GM21717 (cell line): ENCODE measurements around the gene TNFRSF11A.

Experiments used
- ATAC-seq: cut with Tn5 transposase; IDR thresholded peaks from one replicate; pipeline ENCODE4 v1.9.1; 2021; ENCODE audit warnings: mild to moderate bottlenecking, moderate library complexity; ENCODE audit not compliant: unreplicated experiment

Gene TNFRSF11A

DNA sequence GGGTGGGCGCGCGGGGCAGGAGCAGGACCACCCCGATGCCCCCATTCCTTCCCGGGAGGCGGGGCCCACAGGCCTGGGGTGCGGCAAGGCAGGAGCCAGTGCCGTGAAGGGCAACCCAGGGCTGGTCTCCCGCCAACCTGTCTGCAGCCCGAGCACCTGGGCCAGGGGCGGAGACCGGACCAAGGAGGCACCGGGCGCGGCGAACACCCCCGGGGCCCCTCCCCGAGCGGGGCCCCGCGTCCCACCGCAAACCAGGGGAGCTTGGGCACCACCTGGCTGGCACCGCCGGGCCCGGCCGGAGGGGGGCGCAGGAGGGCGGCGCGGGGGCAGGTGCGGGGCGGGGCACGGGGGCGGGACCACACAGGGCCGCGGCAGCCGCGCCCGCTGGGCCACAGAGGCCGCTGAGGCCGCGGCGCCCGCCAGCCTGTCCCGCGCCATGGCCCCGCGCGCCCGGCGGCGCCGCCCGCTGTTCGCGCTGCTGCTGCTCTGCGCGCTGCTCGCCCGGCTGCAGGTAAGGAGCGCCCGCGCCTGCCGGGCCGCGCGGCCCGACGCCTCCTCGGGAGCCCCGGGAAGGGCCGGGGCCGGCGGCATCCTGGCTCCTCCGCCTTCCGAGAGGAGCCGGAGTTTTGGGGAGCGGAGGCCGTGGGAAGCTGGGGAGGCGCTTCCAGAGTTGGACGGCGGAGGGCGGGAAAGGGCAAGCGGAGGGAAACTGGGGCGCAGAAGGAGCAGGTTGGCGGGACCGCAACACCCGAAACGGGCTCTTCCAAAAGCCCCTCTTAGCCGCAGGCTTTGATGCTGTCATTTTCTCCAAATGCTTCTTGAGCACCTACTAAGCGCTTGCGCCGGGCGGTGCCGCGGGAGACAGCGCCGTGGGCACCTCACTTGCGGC, at the start of gene TNFRSF11A:
Gene TNFRSF11A (plus strand): TSS at position 394 of the 889 bp plus-strand sequence. CDS start 43 bp downstream, at position 437.
- ATAC-seq = peak; percentile 70

GRCh38 chr18:62277045-62277444, 48.1 kb upstream of the TNFRSF11A start:
- no peak for ATAC-seq

DNA sequence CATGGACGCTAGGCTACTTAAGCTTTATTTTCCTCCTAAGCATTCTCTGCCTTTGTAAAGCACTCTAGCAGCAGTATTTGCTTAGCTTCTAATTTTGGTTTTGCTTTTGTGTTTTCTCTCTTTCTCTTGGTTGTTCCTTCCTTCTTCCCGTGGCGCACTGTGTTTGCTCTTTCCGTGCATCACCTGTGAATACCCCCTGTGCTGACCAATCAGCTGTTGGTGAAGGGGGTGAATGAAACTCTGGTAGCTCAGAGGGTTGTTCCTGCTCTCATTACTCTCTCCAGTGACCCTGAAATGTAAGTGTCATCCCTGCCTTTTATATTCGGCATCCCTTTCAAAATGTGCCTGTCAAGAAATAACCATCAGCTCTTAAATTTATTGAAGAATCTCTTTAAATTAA, 45.5 kb upstream of the TNFRSF11A start:
- ATAC-seq = no peak

DNA sequence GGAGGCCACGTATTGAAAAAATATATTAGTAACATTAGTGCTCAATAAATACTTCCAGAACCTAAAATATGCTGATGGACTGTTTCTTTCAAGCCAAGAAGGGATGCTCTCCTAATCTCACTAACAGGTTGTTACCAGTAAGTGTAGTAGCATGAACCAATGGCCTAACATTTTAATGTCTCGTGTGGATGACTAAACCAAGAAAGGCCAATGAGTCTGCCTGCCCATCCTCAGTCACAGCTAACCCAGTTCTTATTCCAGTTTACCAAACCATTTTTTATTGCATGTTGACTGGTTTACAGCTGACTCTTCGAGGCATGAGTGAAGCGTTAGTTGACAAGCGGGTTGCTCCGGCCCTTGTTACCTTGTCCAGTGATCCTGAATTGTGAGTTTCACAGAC, 45.1 kb upstream of the TNFRSF11A start:
- ATAC-seq = no peak

- ATAC-seq = no peak
Observed at GRCh38 chr18:62280786-62281185, 44.3 kb upstream of the TNFRSF11A start.

- ATAC-seq = no peak
Observed at GRCh38 chr18:62281684-62282083, 43.4 kb upstream of the TNFRSF11A start.

DNA sequence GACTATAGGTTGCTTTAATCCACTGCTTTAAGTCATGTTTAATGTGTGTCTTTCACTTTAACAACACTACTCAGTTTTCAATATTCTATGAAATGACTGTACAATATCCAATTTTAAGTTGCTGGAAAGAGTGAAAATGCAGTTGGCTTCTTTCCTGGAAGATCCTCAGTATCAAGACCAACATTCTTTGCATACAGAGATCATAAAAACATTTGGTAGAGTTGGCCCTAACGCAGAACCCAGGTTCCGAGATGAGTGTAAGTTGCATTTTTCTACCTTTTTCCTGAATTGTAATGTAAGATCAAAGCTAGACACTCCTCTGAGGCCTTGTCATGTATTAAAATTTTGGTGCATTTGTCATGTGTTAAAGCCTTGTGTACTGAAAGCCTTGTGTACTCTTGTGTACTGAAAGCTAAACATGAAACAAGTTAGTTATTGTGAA, 42.9 kb upstream of the TNFRSF11A start:
- no peak for ATAC-seq

GRCh38 chr18:62284637-62285036, 40.5 kb upstream of the TNFRSF11A start:
- no peak for ATAC-seq

- ATAC-seq = no peak
Observed at GRCh38 chr18:62285281-62285680, 39.8 kb upstream of the TNFRSF11A start.

- ATAC-seq = peak; percentile 49
Observed at GRCh38 chr18:62287781-62288664, 37.1 kb upstream of the TNFRSF11A start.

DNA sequence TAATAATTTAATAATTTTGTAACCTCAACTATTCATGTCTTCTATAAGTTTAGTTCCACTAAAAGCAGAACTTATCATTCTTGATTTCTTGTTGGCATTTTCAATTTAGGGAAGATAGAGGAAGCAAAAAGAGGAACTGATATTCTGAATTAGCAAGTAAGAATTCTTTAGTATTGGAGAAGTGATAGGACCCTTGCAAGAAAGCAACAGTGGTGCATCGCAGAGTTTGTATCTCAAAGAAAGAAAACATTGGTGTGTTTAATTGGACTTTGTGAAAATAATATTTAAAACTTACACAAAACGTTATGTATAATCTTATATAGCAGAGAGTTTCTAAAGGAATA, 36.5 kb upstream of the TNFRSF11A start:
- ATAC-seq = peak; percentile 73

- ATAC-seq = peak; percentile 58
Observed at GRCh38 chr18:62289047-62289446, 36.1 kb upstream of the TNFRSF11A start.

- no peak for ATAC-seq
Observed at GRCh38 chr18:62294073-62294472, 31.0 kb upstream of the TNFRSF11A start.

DNA sequence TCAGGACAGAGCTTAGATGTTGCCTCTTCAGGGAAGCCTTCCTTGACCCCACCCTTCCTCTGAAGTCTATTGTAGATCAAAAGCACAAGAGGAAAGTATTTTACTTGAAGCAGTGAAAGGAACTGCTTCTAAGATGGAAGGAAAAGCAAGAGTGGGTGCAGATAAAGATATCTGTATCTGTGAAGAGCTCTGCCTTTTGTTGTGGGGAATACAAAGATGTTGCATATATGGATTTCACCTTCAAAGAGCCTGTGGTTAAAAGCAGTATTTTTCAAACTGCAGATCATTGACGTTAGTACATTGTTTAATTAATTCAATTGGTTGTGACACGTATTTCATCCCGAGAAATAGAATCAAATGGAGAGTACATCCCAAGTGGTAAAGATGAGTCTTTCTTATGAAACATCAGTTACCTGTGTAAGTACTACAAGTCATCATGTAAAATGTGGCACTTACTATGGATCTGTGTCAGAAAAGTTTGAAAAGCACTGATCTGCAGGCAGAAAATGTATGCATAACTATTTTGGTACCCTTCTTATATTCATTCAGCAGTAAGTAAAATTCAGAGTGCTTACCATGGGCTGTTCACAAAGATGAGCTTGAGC, 24.6 kb upstream of the TNFRSF11A start:
- ATAC-seq = no peak

GRCh38 chr18:62301322-62301721, 23.8 kb upstream of the TNFRSF11A start:
- ATAC-seq = no peak

DNA sequence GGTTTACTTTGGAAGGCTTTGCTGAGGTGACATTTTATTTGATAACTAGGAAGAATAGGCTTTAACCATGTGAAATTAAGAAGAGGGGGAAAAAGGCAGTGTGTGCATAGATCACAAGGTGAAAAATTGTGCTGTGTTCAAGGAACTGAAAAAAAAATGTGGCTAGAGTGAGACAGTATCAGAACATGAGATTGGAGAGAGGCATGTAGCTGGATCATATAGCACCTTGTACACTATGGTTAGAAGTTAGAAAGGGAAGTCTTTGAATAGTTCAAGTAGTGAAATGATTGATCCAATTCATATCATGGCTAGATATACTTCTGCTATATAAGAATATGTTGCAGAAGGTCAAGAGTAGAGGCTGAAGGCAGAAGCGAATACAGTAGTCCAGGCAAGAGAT, 12.3 kb upstream of the TNFRSF11A start:
- ATAC-seq = no peak

DNA sequence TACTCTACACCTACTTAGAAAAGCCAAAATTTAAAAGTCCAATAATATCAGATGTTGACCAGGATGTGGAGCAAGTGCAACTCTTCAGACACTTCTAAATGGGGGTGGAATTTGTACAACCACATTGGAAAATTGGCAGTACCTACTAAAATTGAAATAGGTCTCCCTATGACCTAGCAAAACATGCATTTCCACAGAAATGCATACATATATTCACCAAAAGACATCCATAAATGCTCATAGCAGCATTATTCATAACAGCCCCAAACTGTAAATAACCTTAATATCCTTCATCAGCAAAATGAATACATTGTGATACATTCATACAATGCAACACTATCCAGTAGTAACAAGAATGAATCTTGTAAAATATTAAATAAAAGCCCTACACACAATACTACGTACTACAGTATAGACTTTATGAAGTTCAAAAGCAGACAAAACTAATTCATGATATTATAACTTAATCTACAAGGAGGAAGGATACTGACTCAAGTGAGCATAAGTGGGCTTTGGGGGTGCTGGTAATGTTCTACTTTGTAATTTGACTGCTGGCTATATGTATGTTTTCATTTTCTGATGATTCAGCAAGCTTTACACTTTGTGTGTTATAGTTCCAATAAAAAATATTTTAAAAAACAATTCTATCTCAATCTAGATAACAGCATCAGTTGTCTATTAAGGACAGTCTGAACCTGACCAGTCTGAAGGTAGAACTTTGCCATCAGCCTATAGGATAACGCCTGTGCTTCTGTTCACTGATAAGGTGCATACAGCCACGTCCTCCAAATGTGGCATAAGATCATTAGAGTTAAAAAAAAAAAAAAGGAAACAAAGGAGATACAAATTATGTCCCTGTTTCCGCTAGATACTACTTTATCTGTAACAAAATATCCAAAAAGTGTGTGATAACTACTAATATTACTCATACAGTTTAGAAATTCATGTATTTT, 6.6 kb upstream of the TNFRSF11A start:
- no peak for ATAC-seq

DNA sequence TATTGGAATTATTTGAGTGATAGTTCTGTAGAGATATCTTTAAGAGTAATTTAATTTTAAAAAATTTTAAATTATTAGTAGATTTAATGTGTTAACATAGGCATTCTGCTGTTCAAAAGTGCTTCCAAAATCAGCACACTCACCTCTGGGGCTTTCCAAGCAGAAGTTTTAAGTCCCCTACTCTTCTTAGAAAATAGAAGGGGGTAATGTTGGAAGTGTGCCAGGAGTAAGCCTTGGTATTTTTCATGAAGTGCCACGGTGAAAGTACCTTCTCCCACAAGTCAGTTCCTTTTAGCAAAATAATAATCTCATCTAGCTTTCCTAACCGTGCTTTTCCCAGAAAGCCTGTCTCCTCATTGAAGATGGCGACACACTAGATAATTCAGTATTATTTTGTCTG, 3.9 kb upstream of the TNFRSF11A start:
- no peak for ATAC-seq

DNA sequence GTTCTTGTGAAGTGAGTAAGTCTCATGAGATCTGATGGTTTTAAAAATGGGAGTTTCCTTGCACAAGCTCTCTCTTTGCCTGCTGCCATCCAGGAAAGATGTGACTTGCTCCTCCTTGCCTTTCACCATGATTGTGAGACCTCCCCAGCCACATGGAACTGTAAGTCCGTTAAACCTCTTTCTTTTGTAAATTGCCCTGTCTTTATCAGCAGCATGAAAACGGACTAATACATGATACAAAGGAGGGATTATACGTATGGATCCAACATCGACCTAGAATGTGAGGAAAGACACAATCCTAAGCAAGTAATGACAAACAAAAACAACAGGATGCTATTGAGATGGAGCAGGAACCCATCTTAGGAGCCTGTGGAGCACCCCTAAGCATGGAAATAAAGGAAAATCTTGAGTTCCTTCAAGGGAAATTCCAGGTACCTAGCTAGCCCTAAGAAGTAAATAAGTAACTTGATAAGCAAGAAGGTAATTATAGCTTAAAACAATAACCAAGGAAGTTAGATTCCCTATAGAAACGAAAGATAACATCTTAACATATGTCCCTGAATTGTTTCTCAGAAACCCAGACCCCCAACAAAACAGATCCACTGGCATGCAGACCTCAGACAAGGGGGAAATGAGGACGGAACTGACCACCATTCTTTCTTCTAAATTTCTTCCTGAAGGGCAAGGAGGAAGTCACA, 1.5 kb upstream of the TNFRSF11A start:
- ATAC-seq = no peak
